Spleen (tissue), 11 donors: ENCODE measurements around the gene CCDC54. TPM values are rescaled to one million over a fixed set of nuclear protein-coding genes. Genes with fewer than 3 reads are reported as not detected.

Experiments
- DNase-seq: peaks from one replicate; pipeline ENCODE4 v3.0.0-alpha.2; 2020
- H3K27ac ChIP-seq, 8 donors: fragments of 200-600 bp; sonication (generic) in 7 of 8; 1 replicate in 4 of 8; 2 replicates in 4 of 8; pipeline versions ENCODE4 v1.5.0 to v1.8.0; 2016 to 2021; ENCODE audit warnings: inconsistent platforms in 4 of 8, mild to moderate bottlenecking in 4 of 8, moderate library complexity in 1 of 8
- H3K27me3 ChIP-seq, 7 donors: fragments of 200-600 bp; sonication (generic) in 6 of 7; replicated peaks in 1 of 7; 1 replicate in 4 of 7; 2 replicates in 3 of 7; pipeline versions ENCODE4 v1.5.0 to v1.8.0; 2016 to 2021; ENCODE audit warnings: inconsistent platforms in 3 of 7, mild to moderate bottlenecking in 1 of 7
- H3K36me3 ChIP-seq, 6 donors: fragments of 200-600 bp; sonication (generic) in 5 of 6; 1 replicate in 4 of 6; 2 replicates in 2 of 6; pipeline versions ENCODE4 v1.5.0 to v1.8.0; 2016 to 2021; ENCODE audit warnings: inconsistent platforms in 2 of 6
- H3K4me1 ChIP-seq, 6 donors: fragments of 200-600 bp; sonication (generic) in 5 of 6; 1 replicate in 3 of 6; 2 replicates in 3 of 6; pipeline versions ENCODE4 v1.5.0 to v1.8.0; 2016 to 2021; ENCODE audit warnings: inconsistent platforms in 3 of 6
- H3K4me3 ChIP-seq, 8 donors: fragments of 200-600 bp; sonication (generic) in 7 of 8; 1 replicate in 4 of 8; 2 replicates in 4 of 8; pipeline versions ENCODE4 v1.5.0 to v1.8.0; 2016 to 2021; ENCODE audit warnings: inconsistent platforms in 4 of 8, mild to moderate bottlenecking in 4 of 8, moderate library complexity in 2 of 8
- H3K9me3 ChIP-seq, 8 donors: fragments of 200-600 bp; sonication (generic) in 7 of 8; 1 replicate in 4 of 8; 2 replicates in 4 of 8; pipeline versions ENCODE4 v1.5.0 to v1.8.0; 2016 to 2021; ENCODE audit warnings: inconsistent platforms in 4 of 8
- CTCF ChIP-seq, 11 experiments: fragments of 200-600 bp in 7 of 11; fragments of 450-650 bp in 4 of 11; sonication (generic) in 4 of 11; IDR thresholded peaks in 8 of 11; conservative IDR thresholded peaks in 3 of 11; 1 replicate in 7 of 11; 2 replicates in 4 of 11; pipeline versions ENCODE4 v1.4.0 to v1.8.0; 2016 to 2021; ENCODE audit warnings: antibody characterized with exemption in 11 of 11, inconsistent platforms in 4 of 11, mild to moderate bottlenecking in 1 of 11
- POLR2A ChIP-seq, 3 donors: fragments of 450-650 bp; IDR thresholded peaks; one replicate each; pipeline ENCODE4 v1.5.1; 2017; ENCODE audit warnings: antibody characterized with exemption in 3 of 3, mild to moderate bottlenecking in 1 of 3
- POLR2AphosphoS5 ChIP-seq, 3 donors: sonication (generic); formaldehyde crosslinking; IDR thresholded peaks; one replicate each; pipeline ENCODE4 v1.5.1; 2017; ENCODE audit warnings: antibody characterized with exemption in 3 of 3
- WGBS, 5 donors: extraction: QIAGEN DNeasy Blood & Tissue Kit in 3 of 5; methylation state at CpG; one replicate each; pipeline versions ENCODE4 v1.1.5 to v1.1.7; 2013 to 2018; 5-methylcytosine and 5-hydroxymethylcytosine counted together
- intact Hi-C: fragments of 100-400 bp; cut with DNase I; formaldehyde crosslinking; loops from one replicate; pipeline ENCODE4 v1.15.0; 2023; ENCODE audit warnings: low total_unique reads
- polyA plus RNA-seq, 3 donors: library from polyadenylated mRNA; stranded (reverse); fragments of 200-250 nt; gene quantifications; one replicate each; pipeline ENCODE4 v1.2.1, GENCODE V29; 2013
- total RNA-seq, 7 donors: library from RNA; depleted of rRNA in 3 of 7; stranded (reverse); fragments of >200 nt in 3 of 7; fragmentation: NEBNext Ultra II Directional in 4 of 7; extraction: Animal tissue kit (Norgen Biotek cat#: 25700) in 4 of 7; gene quantifications; one replicate each; pipeline versions ENCODE4 v1.1.0 to v1.2.1, GENCODE V29; 2016 to 2021
- donor health status: healthy with polysubstance abuse.
- donor health status: DM: no; HTN: no; CAD: no; lungs with moderate emphysema.
- donor health status: DM: no; HTN: no; CAD: no.
- donor health status: Bipolar disorder and iron deficiency.
- donor health status: healthy.
- donor health status: DM: no; HTN: no; CAD: no.
- donor health status: DM: yes; HTN: yes; CAD: no.

CCDC54 gene
- total and polyA plus RNA-seq, 10 donors: not detected

- H3K4me3 ChIP-seq: no peak overlapping the region
Observed at GRCh38 chr3:107345822-107346405, 31.3 kb upstream of the CCDC54 start.

GRCh38 chr3:107346564-107346963 lies 30.7 kb upstream of the CCDC54 start:
- TF ChIP-seq POLR2A (IDR thresholded peaks at IDR 0.05): no peak
- TF ChIP-seq POLR2AphosphoS5 (IDR thresholded peaks at IDR 0.05): no peak
- TF ChIP-seq CTCF (IDR thresholded peaks at IDR 0.05 in 8 of 11, conservative IDR thresholded peaks at IDR 0.05 in 3 of 11): no peak
- no peak for DNase-seq
- Histone ChIP-seq H3K4me1 (no peaks in the 10 kb centered on the region), H3K27me3 (no peaks in the 10 kb centered on the region), H3K4me3 (no peak overlapping the region), H3K36me3 (no peaks in the 10 kb centered on the region), H3K27ac (no peak overlapping the region), H3K9me3 (no peaks in the 10 kb centered on the region)
- 27 to 51% (median 34%) methylated on average over 2 of the region's 2 CpGs for WGBS, 5 donors
- intact Hi-C loops: no loop called here

More at GRCh38 chr3:107345822-107346405, 31.3 kb upstream of the CCDC54 start:
- TF ChIP-seq POLR2A (IDR thresholded peaks at IDR 0.05) (no peak), POLR2AphosphoS5 (IDR thresholded peaks at IDR 0.05) (no peak), CTCF (IDR thresholded peaks at IDR 0.05 in 8 of 11, conservative IDR thresholded peaks at IDR 0.05 in 3 of 11) (no peak)
- 62 to 76% (median 71%) methylated on average over 4 of the region's 4 CpGs for WGBS, 5 donors
- no peaks in the 10 kb centered on the region for H3K27me3 ChIP-seq
- H3K9me3 ChIP-seq: no peaks in the 10 kb centered on the region
- H3K27ac ChIP-seq: no peak overlapping the region
- no peaks in the 10 kb centered on the region for H3K36me3 ChIP-seq
- DNase-seq: no peak
- no peaks in the 10 kb centered on the region for H3K4me1 ChIP-seq
- intact Hi-C loops: no loop called here

GRCh38 chr3:107347751-107348150 lies 29.5 kb upstream of the CCDC54 start:
- intact Hi-C loops: no loop called here
- Histone ChIP-seq H3K4me1 (no peaks in the 10 kb centered on the region), H3K4me3 (no peak overlapping the region), H3K9me3 (no peaks in the 10 kb centered on the region), H3K36me3 (no peaks in the 10 kb centered on the region), H3K27ac (no peak overlapping the region), H3K27me3 (no peaks in the 10 kb centered on the region)
- WGBS, 5 donors: 29 to 47% (median 34%) methylated on average over 2 of the region's 2 CpGs
- TF ChIP-seq POLR2AphosphoS5 (IDR thresholded peaks at IDR 0.05) (no peak), CTCF (IDR thresholded peaks at IDR 0.05 in 8 of 11, conservative IDR thresholded peaks at IDR 0.05 in 3 of 11) (no peak), POLR2A (IDR thresholded peaks at IDR 0.05) (no peak)
- DNase-seq: no peak

GRCh38 chr3:107356706-107357105 lies 20.5 kb upstream of the CCDC54 start:
- TF ChIP-seq CTCF (IDR thresholded peaks at IDR 0.05 in 8 of 11, conservative IDR thresholded peaks at IDR 0.05 in 3 of 11) (no peak), POLR2A (IDR thresholded peaks at IDR 0.05) (no peak), POLR2AphosphoS5 (IDR thresholded peaks at IDR 0.05) (no peak)
- no peak overlapping the region for H3K27ac ChIP-seq
- no peaks in the 10 kb centered on the region for H3K27me3 ChIP-seq
- WGBS, 5 donors: 86 to 97% (median 92%) methylated on average over 2 of the region's 2 CpGs
- no peak overlapping the region for H3K4me3 ChIP-seq
- H3K36me3 ChIP-seq: no peaks in the 10 kb centered on the region
- DNase-seq: no peak
- no peaks in the 10 kb centered on the region for H3K9me3 ChIP-seq
- no peaks in the 10 kb centered on the region for H3K4me1 ChIP-seq
- intact Hi-C loops: no loop called here
